Fibroblast of lung (primary cell): ENCODE data around the gene OR2V1.

ENCODE experiments used
- CTCF ChIP-seq, 2 donors: IDR thresholded peaks in 1 of 2; conservative IDR thresholded peaks in 1 of 2; 1 replicate in 1 of 2; 2 replicates in 1 of 2; pipeline ENCODE4 v1.5.1; 2011 to 2012; ENCODE audit warnings: low read length in 2 of 2, control low read depth in 1 of 2, inconsistent platforms in 1 of 2, low read depth in 1 of 2, mild to moderate bottlenecking in 1 of 2
- EZH2 ChIP-seq: IDR thresholded peaks from 2 replicates; pipeline ENCODE4 v1.5.1; 2012; ENCODE audit warnings: low read length, control low read depth, mild to moderate bottlenecking; ENCODE audit errors: missing control alignments

GRCh38 chr5:181163487-181164075 is 32.6 kb upstream of the OR2V1 start:
- no peak for TF ChIP-seq EZH2
- no peak for TF ChIP-seq CTCF (conservative IDR thresholded peaks at IDR 0.05 in 1 of 2, IDR thresholded peaks at IDR 0.05 in 1 of 2; ENCODE audit: low read depth in 1 of 2, low read length in 2 of 2)
